HG03575 (cell line): ENCODE results near the gene RNF208.
"Not testable (repeated sequence)": the region's sequence is repeated elsewhere in the genome, so short reads cannot be mapped to it uniquely, and the experiment has no call there.

ENCODE experiments used
- ATAC-seq: cut with Tn5 transposase; IDR thresholded peaks from one replicate; pipeline ENCODE4 v1.9.1; 2021; ENCODE audit not compliant: unreplicated experiment, insufficient number of reproducible peaks, low FRiP score; ENCODE audit errors: extremely low read depth

Gene RNF208

DNA sequence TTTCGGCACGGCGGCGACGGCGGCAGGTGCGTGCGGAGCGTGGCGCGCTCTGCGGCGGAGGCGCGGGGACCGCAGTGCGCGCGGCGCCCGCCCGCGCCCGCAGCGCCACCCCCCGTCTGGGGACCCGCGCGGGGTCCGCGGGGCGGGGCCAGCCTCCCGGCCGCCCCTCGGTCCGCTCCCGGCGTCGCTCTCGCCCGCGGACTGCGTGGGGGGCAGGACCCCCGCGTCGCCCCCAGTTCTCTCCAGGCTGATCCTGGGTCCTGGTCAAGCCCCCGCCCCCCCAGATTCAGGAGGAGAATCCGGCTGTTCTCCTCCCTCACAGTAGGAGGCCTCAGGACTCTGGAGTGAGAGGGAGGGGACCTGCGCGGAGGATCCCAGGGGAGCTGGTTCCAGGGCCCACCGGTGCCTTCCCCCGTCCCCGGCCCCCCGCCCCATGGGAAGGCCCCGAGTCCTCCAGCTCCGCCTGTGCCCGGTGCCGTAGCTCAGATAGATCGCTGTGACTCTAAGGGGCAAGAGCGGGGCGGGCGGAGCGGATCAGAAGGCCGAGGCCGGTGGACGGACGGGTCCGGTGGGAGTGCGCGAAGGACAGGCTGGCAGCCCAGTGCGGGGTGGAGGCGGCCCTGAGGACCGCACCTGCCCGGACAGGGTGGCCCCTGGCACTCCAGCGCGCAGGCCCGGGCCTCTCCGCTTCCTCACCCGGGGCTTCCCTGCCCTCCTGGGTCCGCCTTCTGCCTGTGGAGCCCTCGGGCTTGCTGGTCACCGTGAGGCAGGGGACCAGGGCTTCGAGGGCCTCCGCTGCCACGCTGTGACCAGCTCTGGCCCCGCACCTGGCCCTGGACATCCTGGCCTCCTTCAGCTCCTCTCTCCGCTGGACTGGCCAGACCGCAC lies at the start of gene RNF208:
RNF208 (minus strand) TSS at position 51 of the 888 bp plus-strand sequence. CDS start 1,028 bp downstream, outside the sequence.
- ATAC-seq: no peak

DNA sequence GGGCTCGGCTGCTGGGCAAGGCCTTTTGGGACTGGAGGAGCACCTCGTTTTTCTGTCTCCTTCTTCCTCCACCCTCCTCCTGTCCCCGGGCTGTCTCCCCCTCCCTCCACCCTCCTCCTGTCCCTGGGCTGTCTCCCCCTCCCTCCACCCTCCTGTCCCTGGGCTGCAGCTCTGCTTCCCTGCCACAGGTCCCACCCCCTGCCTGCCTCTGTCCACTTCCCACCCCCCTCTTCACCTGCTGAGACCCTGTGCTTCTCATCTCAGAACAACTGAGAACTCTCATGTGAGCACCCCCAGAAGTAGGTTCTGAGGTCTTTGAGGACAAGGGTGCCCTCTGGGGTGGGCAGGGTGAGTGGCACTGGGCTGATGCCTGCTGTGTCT lies 49.6 kb upstream of the RNF208 start:
- no peak for ATAC-seq

DNA sequence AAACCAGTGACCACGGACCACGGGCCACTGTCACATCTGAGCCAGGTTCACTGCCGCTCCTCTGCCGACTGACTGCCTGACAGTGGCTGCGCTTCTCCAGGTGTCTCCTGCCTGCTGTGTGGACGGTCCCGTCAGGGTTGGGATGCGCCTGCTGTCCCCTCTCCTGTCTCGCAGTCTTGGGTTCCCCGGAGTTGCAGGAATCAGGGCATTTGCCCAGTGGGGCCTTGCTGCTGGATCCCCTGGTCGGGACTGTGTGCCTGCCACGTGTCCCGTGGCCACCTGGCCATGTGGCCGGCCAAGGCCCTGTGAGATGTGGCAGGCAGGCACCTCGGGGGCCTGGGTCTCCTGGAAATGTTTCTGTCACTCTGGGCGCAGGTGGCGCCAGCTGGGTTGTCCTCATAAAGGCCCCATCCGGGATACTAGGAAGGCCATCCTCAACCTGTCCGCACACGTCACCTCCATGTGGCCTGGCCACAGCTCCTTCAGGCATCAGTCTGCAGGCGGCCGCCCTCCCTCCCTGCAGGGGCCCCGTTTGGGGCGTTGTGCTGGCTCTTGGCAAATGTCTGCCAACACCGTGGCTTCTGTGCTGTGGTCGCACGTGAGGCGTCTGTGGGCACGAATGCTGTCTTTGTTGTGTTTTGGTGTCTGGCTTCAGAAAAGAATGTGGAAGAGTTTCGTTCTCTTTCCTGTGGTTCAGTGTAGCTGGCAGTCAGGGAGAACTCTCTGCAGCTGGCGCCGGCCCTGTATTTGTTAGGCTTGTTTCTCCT lies 49.1 kb upstream of the RNF208 start:
- no peak for ATAC-seq

DNA sequence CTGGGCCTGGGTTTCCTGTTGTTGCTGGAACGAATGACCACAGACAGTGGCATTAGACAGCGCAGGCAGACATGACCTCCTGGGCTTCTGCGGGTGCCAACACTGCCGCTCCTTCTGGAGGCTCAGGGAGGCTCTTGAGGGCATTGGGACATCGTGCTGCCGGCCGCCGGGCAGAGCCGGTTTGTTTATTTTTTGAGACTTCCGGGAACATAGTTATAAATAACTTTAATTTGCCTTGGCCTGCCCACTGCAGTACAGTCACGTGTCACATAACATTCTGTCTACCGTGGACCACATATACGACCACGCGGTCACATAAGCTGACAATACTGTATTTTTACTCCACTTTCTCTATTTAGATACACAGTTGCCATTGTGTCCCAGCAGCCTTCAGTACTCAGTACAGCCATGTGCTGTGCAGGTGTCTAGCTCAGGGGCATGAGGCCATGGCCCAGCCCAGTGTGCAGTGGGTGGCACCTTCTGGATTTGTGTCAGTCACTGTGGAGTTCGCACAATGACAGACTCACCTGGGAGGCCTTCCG lies 47.3 kb upstream of the RNF208 start:
- ATAC-seq: no peak

- no peak for ATAC-seq
These were observed 46.6 kb upstream of the RNF208 start for GRCh38 chr9:137268538-137269201.

DNA sequence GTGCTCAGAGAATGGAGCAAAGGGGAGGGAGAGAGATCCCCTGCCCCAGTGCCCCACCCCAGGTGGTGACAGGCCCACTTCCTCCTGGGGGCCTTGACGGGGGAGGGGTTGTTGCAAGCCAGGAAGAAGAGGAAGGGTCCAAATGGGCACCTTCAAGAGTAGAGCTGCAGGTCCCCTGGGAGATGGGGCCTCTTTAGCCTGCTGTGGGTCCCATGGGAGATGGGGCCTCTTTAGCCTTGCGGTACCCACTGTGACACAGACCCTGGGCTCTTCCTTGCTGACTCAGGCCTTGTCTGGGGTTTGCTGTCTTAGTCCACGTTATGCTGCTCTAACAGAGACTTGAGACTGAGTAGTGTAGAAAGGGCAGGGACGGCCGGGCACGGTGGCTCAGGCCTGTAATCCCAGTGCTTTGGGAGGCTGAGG lies 45.9 kb upstream of the RNF208 start:
- no peak for ATAC-seq

DNA sequence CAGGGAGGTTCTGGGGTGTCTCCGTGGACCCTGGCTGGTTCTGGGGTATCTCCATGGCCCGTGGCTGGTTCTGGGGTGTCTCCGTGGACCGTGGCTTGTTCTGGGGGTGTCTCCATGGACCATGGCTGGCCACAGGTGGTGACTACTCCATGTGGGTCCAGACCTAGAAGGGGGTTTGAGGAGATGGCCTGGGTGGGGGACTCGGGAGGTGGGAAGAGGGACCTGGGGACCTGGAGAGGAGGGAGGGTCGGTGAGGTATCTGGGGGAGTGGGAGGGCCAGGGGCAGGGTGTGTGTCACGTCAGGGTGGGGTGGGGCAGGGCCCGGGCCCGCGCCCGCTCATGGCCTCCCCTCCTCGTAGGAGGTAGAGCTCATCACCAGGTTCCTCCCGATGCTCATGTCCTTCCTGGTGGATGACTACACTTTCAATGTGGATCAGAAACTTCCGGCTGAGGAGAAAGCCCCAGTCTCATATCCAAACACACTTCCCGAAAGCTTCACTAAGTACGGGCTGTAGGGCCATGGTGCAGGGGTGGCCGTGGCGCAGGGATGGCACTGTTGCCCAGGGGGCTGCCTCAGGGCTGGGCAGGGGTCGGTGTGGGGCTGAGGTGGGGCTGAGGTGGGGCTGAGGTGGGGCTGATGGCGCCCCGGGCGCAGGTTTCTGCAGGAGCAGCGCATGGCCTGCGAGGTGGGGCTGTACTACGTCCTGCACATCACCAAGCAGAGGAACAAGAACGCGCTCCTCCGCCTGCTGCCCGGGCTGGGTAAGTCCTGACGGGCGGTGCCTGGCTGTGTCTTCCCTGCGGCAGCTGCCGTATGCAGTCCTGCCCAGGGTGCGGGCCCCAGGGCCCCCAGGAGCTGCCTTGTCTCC lies 44.8 kb upstream of the RNF208 start:
- ATAC-seq: no peak

DNA sequence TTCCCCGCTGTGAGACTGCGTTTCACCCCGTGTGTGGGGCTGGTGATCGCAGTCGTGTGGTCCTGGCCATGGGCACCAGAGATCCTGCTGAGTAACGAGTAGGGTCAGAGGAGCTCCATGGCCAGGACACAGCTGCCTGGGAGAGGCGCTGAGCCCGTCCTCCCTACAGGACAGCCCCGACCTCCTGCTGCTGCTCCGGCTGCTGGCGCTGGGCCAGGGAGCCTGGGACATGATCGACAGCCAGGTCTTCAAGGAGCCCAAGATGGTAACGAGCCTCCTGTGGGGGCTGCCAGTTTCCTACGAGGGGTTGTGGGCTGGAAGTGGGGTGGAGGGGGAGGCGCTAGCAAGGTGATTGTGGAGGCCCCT lies 44.1 kb upstream of the RNF208 start:
- no peak for ATAC-seq

DNA sequence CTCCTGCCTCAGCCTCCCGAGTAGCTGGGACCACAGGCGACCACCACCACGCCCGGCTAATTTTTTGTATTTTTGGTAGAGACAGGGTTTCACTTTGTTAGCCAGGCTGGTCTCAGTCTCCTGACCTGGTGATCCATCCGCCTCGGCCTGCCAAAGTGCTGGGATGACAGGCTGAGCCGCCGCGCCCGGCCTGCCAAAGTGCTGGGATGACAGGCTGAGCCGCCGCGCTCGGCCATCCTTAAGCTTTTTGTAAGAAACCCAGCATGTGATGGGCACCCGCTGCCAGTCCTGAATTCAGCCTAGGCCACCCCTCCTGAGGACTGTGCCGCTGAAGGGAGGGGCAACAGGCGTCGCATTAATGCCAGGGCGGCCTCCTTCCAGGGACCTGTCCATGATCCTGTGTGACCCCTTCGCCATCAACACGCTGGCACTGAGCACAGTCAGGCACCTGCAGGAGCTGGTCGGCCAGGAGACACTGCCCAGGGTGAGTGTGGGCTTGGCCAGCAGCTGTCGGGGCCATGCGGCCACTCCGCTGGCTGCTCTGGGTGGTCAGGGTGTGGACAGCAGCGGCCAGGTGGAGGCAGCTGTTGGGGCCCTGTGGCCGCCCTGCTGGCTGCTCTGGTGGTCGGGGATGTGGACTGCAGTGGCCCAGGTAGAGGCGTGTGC lies 43.6 kb upstream of the RNF208 start:
- ATAC-seq: no peak

DNA sequence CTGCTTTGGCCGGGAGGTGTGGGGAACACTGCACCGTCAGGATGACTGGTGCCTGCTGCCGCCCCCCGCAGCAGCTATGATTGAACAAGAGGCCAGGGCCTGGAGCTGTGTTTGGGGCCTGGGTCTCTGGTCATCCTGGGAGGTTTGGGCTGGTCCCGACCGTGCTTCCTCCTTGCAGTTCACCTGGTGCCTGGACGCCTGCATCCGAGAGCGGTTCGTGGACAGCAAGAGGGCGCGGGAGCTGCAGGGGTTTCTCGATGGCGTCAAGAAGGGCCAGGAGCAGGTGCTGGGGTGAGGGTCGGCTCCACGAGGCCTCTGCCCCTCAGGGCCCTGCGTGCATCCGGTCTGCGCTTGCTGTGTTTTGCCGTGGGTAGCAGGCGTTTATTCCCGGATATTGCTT lies 42.0 kb upstream of the RNF208 start:
- ATAC-seq: no peak

- ATAC-seq: no peak
These were observed 41.5 kb upstream of the RNF208 start for GRCh38 chr9:137263506-137263905.

- ATAC-seq: no peak
These were observed 40.9 kb upstream of the RNF208 start for GRCh38 chr9:137262909-137263285.

DNA sequence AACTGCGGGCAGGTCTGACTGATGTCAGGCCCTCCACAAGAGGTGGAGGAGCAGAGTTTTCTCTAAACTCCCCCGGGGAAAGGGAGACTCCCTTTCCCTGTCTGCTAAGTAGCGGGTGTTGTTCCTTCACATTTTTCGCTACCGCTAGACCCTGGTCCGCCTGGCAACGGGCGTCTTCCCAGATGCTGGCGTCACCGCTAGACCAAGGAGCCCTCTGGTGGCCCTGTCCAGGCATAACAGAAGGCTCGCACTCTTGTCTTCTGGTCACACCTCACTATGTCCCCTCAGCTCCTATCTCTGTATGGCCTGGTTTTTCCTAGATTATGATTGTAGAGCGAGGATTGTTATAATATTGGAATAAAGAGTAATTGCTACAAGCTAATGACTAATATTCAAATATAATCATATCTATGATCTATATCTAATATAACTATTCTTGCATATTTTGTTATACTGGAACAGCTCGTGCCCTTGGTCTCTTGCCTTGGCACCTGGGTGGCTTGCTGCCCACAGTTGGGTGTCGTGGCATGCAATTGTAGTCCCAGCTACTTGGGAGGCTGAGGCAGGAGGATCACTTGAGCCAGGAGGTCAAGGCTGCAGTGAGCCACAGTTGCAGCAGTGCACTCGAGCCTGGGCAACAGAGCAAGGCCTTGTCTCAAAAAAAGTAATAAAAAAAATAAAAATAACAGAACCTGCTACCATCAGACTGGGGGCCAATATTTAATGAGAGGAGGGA lies 40.3 kb upstream of the RNF208 start:
- ATAC-seq: not testable (repeated sequence)

GRCh38 chr9:137256856-137257255 lies 34.8 kb upstream of the RNF208 start:
- ATAC-seq: no peak

- no peak for ATAC-seq
These were observed 34.3 kb upstream of the RNF208 start for GRCh38 chr9:137256362-137256761.

- ATAC-seq: no peak
These were observed 33.5 kb upstream of the RNF208 start for GRCh38 chr9:137255448-137256114.
